BJ (cell line): ENCODE data around the gene ANKH. TPM values are rescaled to one million over a fixed set of nuclear protein-coding genes. Genes with fewer than 3 reads are reported as not detected.

Source experiments
- CTCF ChIA-PET: fragments of 350-600 bp; formaldehyde crosslinking; extraction: SDS; loops from one replicate; lab custom pipeline; 2021; ENCODE audit warnings: antibody characterized with exemption, inconsistent platforms; lab: Yijun Ruan, JAX
- POLR2A ChIA-PET: fragments of 300-600 bp; sonication (Branson Sonifier 250); formaldehyde crosslinking; extraction: SDS; loops from one replicate; lab custom pipeline; 2021; ENCODE audit warnings: antibody characterized with exemption; lab: Charles Lee
- DNase-seq: peaks from one replicate; pipeline ENCODE4 v3.0.0-alpha.2; 2011; ENCODE audit warnings: low read depth
- H3K27me3 ChIP-seq: 2 replicates; pipeline ENCODE4 v1.6.0; 2011; ENCODE audit warnings: low read length; ENCODE audit not compliant: control insufficient read depth, insufficient read depth
- H3K36me3 ChIP-seq: 2 replicates; pipeline ENCODE4 v1.5.1; 2011; ENCODE audit warnings: low read length; ENCODE audit not compliant: control insufficient read depth, insufficient read depth
- H3K4me3 ChIP-seq: 2 replicates; pipeline ENCODE4 v1.5.1; 2011; ENCODE audit warnings: low read depth, mild to moderate bottlenecking, control low read depth, low read length
- CTCF ChIP-seq: IDR thresholded peaks from 2 replicates; pipeline ENCODE4 v1.5.1; 2011; ENCODE audit warnings: low read depth, mild to moderate bottlenecking, control low read depth, inconsistent platforms, low read length, moderate library complexity; ENCODE audit not compliant: insufficient read depth
- polyA plus RNA-seq: library from polyadenylated mRNA; depleted of rRNA; stranded (reverse); fragments of >200 nt; gene quantifications from 2 replicates; pipeline ENCODE4 v1.2.3, GENCODE V29; 2011

Gene ANKH
- polyA plus RNA-seq, 1 experiment: 65.3 TPM

GRCh38 chr5:14884062-14884612, 12.6 kb upstream of the ANKH start:
- Histone ChIP-seq H3K27me3 (peaks cover 2% of the 10 kb centered on the region; the same call in 1 of the 2 replicates), H3K4me3 (no peak overlapping the region), H3K36me3 (no peaks in the 10 kb centered on the region)
- no peak for DNase-seq
- ChIA-PET POLR2A (no interaction called here), CTCF (interaction anchor here (0.9 kb wide), 1 partner anchor 119 kb away, joined by 3 read pairs; no protein-coding TSS in a partner anchor)
- TF ChIP-seq CTCF: no peak

DNA sequence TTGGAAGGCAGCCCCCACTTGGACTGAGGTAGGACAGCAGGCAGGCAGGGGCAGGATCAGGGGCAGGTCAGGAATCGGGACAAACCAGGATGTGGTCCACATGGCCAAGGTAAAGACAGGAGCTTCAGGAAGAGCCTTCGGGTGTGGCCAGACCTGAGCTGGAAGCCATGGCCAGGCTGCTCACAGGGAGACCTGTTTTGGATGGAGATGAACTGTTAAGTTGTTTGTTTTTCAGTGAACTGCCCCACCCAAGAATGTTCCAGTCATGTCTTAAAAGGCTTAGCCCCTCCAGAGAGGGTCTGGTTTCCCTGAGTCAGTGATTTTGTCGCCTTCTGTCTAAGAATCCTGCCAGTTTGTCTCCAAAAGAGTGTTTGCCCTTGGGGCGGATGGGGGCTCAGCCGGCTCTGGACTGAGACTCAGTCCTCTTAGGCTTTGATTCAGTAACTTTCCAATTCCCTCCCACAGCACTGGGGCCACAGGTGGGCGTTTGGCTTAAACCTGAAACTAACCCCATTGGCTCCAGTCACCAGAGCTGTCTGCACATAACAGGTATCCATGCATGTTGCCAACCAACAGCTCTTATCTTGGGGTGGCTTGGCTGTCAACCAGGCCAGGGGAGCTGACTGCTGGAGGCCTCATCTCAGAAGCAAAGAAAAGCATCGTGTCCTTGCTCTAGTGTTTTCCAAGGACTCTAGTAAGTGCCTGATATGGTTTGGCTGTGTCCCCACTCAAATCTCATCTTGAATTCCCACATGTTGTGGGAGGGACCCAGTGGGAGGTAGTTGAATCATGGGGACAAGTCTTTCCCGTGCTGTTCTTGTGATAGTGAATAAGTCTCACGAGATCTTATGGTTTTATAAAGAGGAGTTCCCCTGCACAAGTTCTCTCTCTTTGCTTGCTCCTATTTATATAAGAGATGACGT, 11.3 kb upstream of the ANKH start:
- POLR2A ChIA-PET: no interaction called here
- DNase-seq: no peak
- no peak overlapping the region for H3K4me3 ChIP-seq

DNA sequence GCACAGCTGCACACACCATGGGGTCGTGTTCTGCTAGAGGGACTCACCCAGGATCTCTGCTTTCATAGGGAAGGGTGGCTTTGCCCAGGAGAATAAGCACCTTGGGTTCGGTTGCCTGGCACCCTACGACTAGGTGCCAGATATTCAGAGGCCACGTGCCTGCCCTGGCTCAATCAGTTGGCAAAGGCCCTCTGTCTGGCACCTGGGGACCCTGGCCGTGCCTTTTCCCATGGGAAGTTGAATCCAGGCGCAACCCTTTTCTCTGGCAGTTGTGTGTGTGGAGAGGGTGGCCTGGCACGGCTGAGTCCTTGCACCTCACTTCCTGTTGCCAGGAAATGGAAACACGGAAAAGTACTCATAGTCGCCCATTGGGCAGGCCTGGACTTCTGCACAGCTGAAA, 10.2 kb upstream of the ANKH start:
- Histone ChIP-seq H3K36me3 (no peaks in the 10 kb centered on the region), H3K4me3 (no peak overlapping the region), H3K27me3 (peaks cover 2% of the 10 kb centered on the region; the same call in 1 of the 2 replicates)
- ChIA-PET CTCF (interaction anchor here (0.6 to 1.2 kb wide), 2 partner anchors 11 to 51 kb away, joined by 3 to 4 read pairs; partner anchors contain the start of gene ANKH), POLR2A (no interaction called here)
- DNase-seq: no peak
- no peak for TF ChIP-seq CTCF

More for the DNA sequence above, 11.3 kb upstream of the ANKH start:
- no peak for TF ChIP-seq CTCF
- Histone ChIP-seq H3K27me3 (peaks cover 2% of the 10 kb centered on the region; the same call in 1 of the 2 replicates), H3K36me3 (no peaks in the 10 kb centered on the region)
- CTCF ChIA-PET: interaction anchor here (0.6 kb wide), 1 partner anchor 52 kb away, joined by 3 read pairs; no protein-coding TSS in a partner anchor

DNA sequence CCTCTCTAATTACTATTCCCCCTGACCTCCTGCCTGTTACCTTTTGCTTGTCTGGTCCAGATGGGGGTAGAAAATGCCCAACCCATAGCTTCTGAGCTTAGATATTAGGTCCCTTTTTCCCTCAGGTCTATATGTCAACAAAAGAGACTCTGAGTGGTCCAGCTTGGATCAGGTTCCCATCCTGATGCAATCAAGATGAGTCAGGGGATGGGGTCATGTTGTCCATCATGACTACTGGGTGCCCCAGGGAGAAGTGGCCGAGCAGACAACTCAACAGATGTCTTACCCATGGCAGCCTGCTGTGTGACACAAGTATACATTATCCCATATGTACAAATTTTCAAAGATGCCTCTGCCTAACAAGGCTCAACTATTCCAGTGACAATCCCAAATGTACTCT, 9.1 kb upstream of the ANKH start:
- no peak for TF ChIP-seq CTCF
- ChIA-PET CTCF (interaction anchor here (0.7 to 2.2 kb wide), 7 partner anchors 9 to 195 kb away, joined by 3 to 5 read pairs (median 3); partner anchors contain the start of gene ANKH), POLR2A (no interaction called here)
- Histone ChIP-seq H3K36me3 (no peaks in the 10 kb centered on the region), H3K4me3 (no peak overlapping the region), H3K27me3 (peaks cover 2% of the 10 kb centered on the region; the same call in 1 of the 2 replicates)
- DNase-seq: no peak
